NCI-H146 (cell line): Measurements from ENCODE around the gene ETFA.

Source experiments
- DNase-seq: peaks from one replicate; lab custom pipeline; 2025; lab: John Stamatoyannopoulos, UW

The ETFA gene

GRCh38 chr15:76193934-76194333 is 117.3 kb downstream of the ETFA start:
- no peak for DNase-seq

- no peak for DNase-seq
Observed at GRCh38 chr15:76192715-76193114, 118.6 kb downstream of the ETFA start.

GRCh38 chr15:76191539-76192244 is 119.6 kb downstream of the ETFA start:
- no peak for DNase-seq

GRCh38 chr15:76190751-76191538 is 120.3 kb downstream of the ETFA start:
- DNase-seq, result peak; percentile 71

GRCh38 chr15:76190070-76190564 is 121.2 kb downstream of the ETFA start:
- no peak for DNase-seq

- no peak for DNase-seq
Observed at GRCh38 chr15:76189106-76189505, 122.2 kb downstream of the ETFA start.

- DNase-seq, result no peak
Observed at GRCh38 chr15:76187163-76187562, 124.1 kb downstream of the ETFA start.

- DNase-seq, result peak; percentile 49
Observed at GRCh38 chr15:76185716-76186115, 125.6 kb downstream of the ETFA start.

GRCh38 chr15:76184650-76185035 is 126.6 kb downstream of the ETFA start:
- no peak for DNase-seq

GRCh38 chr15:76183930-76184649 is 127.2 kb downstream of the ETFA start:
- no peak for DNase-seq

- DNase-seq, result no peak
Observed at GRCh38 chr15:76181705-76182107, 129.6 kb downstream of the ETFA start.

GRCh38 chr15:76180321-76180720 is 130.9 kb downstream of the ETFA start:
- no peak for DNase-seq

GRCh38 chr15:76179023-76179422 is 132.2 kb downstream of the ETFA start:
- no peak for DNase-seq

GRCh38 chr15:76178296-76179000 is 132.8 kb downstream of the ETFA start:
- DNase-seq, result peak; percentile 2

GRCh38 chr15:76177491-76178040 is 133.7 kb downstream of the ETFA start:
- no peak for DNase-seq

- no peak for DNase-seq
Observed at GRCh38 chr15:76176487-76177085, 134.7 kb downstream of the ETFA start.

GRCh38 chr15:76176059-76176458 is 135.2 kb downstream of the ETFA start:
- no peak for DNase-seq

- DNase-seq, result no peak
Observed at GRCh38 chr15:76175442-76175841, 135.8 kb downstream of the ETFA start.

- DNase-seq, result no peak
Observed at GRCh38 chr15:76174654-76175053, 136.6 kb downstream of the ETFA start.

- no peak for DNase-seq
Observed at GRCh38 chr15:76173317-76173834, 137.9 kb downstream of the ETFA start.

- DNase-seq, result no peak
Observed at GRCh38 chr15:76172782-76173181, 138.5 kb downstream of the ETFA start.
